ENCODE measurements around the gene AMOTL2. TPM values are rescaled to one million over a fixed set of nuclear protein-coding genes. Genes with fewer than 3 reads are reported as not detected.

AMOTL2 gene
- total RNA-seq, 1 experiment from 2014 or later, result 172 TPM

DNA sequence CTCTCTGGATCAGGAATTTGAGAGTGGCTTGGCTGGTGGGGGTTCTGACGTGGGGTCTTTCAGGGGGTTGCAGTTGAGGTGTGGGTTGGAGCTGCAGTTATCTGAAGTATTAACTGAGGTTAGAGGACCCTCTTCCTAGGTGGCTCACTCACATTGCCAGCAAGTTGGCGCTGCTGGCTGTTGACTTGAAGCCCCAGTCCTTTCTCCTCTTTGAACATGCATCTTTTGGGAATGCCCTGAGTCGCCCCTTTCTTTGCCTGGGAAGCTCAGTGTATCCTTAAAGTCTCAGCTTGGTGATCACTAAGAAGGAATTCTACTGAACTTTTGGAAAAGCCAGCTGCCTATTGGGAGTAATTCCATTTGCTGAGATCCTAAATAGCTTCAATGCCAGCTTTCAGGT is 13.0 kb upstream of the AMOTL2 start:
- Histone ChIP-seq H3K27me3 (no peaks in the 10 kb centered on the region), H3K4me3 (no peak overlapping the region), H3K9me3 (peaks cover 14% of the 10 kb centered on the region), H3K36me3 (no peaks in the 10 kb centered on the region)
- DNase-seq, result no peak

DNA sequence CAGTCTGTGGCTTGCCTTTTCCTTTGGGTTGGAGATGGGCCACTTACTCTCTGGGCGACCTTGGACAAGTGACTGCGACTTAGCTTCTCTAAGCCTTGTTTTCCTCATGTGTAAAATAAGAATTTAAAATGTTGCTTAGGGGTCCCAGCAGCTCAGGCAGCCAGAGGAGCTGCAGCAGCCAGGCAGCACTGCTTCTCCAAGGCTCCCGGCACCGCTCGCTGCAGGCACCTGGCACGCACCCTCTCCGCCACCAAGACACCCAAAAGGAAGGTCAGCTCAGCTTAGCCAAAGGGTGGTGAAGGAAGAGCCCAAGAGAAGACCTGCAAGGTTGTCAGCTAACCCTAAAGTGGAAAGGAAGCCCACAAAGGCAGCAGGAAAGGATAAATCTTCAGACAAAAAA is 10.7 kb upstream of the AMOTL2 start:
- DNase-seq, result no peak
- Histone ChIP-seq H3K4me3 (no peak overlapping the region), H3K36me3 (no peaks in the 10 kb centered on the region), H3K27me3 (no peaks in the 10 kb centered on the region), H3K9me3 (peaks cover 6% of the 10 kb centered on the region)

- Histone ChIP-seq H3K9me3 (no peaks in the 10 kb centered on the region), H3K36me3 (no peaks in the 10 kb centered on the region), H3K4me3 (no peak overlapping the region), H3K27me3 (no peaks in the 10 kb centered on the region)
- DNase-seq, result no peak
These were observed 7.7 kb upstream of the AMOTL2 start for GRCh38 chr3:134381831-134382442.

DNA sequence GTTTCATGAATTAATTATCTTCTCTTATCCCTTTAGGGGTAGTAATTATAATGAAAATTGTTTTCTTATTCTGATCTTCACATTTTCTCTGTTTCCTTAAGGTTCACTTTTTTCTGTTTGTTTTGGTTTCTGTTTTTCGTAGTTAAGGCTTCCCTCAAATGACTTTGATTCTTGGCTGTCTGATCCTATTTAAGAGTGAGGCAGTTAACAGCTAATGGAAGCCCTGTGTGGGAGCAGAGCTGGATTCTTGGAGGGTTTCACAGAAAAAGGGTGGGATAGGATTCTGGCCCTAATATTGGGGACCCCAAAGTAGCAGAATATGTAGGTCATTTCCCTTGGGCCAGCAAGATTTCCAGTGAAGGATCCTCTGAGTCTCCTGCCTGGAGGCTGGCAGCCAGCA is 6.8 kb upstream of the AMOTL2 start:
- Histone ChIP-seq H3K4me3 (no peak overlapping the region), H3K9me3 (no peaks in the 10 kb centered on the region), H3K36me3 (no peaks in the 10 kb centered on the region), H3K27me3 (no peaks in the 10 kb centered on the region)
- DNase-seq, result no peak

DNA sequence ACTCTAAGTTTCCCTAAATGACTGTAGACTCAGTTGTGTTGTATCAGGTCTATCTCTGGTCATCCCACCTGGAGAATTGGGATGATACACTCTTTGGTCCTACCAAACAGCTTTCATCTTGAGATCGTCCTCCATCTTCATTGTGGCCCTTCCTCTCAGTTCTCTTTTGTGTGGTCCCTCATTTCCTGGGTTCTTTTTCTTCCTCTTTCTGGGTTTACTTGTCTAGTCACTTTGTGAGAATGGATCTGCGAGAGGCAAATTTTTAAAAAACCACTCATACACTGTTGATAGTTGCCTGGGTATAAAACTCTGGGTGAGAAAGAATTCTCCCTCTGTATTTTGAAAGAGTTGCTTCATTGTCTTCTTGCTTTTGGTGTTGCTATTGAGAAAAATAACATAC is 6.0 kb upstream of the AMOTL2 start:
- no peaks in the 10 kb centered on the region for H3K27me3 ChIP-seq
- DNase-seq, result no peak
- no peak overlapping the region for H3K4me3 ChIP-seq
- H3K36me3 ChIP-seq, result no peaks in the 10 kb centered on the region
- H3K9me3 ChIP-seq, result no peaks in the 10 kb centered on the region

GRCh38 chr3:134378818-134379217 is 4.6 kb upstream of the AMOTL2 start:
- H3K4me3 ChIP-seq, result no peak overlapping the region
- DNase-seq, result no peak
- H3K9me3 ChIP-seq, result no peaks in the 10 kb centered on the region
- no peaks in the 10 kb centered on the region for H3K27me3 ChIP-seq
- peaks cover 4% of the 10 kb centered on the region for H3K36me3 ChIP-seq

GRCh38 chr3:134378384-134378783 is 4.1 kb upstream of the AMOTL2 start:
- H3K9me3 ChIP-seq, result no peaks in the 10 kb centered on the region
- H3K27me3 ChIP-seq, result no peaks in the 10 kb centered on the region
- peak; percentile 55 for DNase-seq
- no peak overlapping the region for H3K4me3 ChIP-seq
- H3K36me3 ChIP-seq, result peaks cover 8% of the 10 kb centered on the region

DNA sequence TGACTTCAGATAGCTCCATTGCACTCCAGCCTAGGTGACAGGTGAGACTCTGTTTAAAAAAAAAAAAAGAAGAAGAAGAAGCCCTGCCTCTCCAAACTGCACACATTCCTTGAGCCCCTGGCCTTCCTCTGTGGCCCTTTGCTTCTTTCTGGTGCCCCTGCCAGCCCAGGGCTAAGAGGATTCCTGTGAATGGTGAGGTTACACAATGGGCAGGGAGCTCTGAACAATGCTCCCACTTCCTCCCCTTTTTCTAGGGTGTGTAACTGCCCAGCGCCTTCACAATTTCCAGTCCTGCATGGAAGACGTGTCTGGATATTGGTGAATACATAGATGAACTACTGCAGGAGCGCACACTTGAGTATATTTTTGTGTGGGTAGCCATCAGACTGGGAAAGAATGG is 3.6 kb upstream of the AMOTL2 start:
- DNase-seq, result no peak

DNA sequence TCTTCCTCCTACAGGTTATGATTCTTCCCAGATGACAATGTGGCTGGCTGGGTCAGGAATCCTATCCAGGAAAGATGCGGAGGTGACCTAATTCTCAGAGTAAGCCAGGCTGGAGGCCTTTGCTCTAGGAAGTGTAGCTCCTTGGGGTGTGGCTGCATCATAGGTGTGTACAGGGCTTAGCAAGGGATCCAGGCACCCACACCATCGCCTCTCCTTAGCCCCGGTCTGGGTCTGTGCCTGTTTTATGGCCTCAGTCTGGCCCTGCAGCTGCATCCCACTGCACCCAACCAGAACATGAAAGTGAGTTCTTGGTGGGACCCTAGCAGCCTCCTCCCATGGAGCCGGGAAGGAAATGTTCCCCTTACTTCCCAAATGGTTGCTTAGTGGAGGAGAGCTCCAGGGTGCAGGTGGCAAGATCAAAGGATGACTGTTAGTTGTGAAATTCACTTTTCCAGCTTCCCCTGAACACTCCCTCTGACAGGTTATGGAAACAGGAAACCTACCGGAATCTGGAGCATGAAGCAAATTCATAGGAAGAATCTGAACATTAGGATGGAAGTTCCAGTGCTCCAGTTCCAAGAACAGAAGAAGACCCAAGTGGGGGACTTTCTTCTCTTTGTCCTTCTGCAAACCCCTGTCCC is 2.7 kb upstream of the AMOTL2 start:
- H3K9me3 ChIP-seq, result no peaks in the 10 kb centered on the region
- H3K4me3 ChIP-seq, result no peak overlapping the region
- DNase-seq, result no peak
- peaks cover 22% of the 10 kb centered on the region for H3K36me3 ChIP-seq
- no peaks in the 10 kb centered on the region for H3K27me3 ChIP-seq

More for the DNA sequence above, 3.6 kb upstream of the AMOTL2 start:
- Histone ChIP-seq H3K36me3 (peaks cover 13% of the 10 kb centered on the region), H3K9me3 (no peaks in the 10 kb centered on the region), H3K27me3 (no peaks in the 10 kb centered on the region), H3K4me3 (no peak overlapping the region)

GRCh38 chr3:134376385-134376765 is 2.1 kb upstream of the AMOTL2 start:
- H3K9me3 ChIP-seq, result no peaks in the 10 kb centered on the region
- no peak overlapping the region for H3K4me3 ChIP-seq
- no peak for DNase-seq
- H3K27me3 ChIP-seq, result no peaks in the 10 kb centered on the region
- H3K36me3 ChIP-seq, result peaks cover 27% of the 10 kb centered on the region

DNA sequence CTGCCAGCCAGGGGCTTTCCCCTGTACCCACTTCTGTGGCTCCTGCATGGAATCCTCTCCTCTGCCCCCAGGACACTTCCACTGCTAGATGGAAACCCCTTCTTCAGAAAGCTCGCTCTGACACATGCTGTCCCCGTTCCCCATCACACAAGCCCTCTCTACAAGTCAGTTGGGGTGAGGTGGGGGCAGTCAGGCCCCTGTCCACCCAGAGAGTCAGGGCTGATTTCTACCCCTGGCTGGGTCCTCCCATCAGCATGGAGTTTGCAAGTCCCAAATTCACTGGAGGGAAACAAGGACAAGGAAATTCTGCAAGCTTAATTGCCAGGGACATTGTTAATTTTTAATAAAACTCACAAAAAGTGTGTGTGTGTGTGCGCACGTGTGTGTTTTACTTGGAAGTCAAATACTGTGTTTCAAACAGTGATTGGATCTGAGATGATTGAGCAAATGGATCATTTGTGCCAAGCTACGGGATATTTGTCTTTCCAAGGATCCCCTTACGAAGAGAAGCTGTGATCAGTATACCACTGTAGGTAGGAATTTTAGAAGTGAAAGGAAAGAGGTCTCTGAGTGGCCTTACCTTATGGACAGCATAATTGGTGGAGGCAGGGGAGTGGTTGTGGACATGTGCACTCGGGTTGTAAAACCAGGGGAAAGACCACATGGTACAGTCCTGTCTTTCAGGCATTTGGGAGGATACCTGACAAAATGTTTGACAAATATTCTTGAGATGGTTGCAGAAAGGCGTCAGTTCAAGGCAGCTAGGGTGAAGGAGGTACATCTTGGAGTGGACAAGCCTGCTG is 1.5 kb upstream of the AMOTL2 start:
- Histone ChIP-seq H3K4me3 (no peak overlapping the region), H3K9me3 (no peaks in the 10 kb centered on the region)
- DNase-seq, result no peak

DNA sequence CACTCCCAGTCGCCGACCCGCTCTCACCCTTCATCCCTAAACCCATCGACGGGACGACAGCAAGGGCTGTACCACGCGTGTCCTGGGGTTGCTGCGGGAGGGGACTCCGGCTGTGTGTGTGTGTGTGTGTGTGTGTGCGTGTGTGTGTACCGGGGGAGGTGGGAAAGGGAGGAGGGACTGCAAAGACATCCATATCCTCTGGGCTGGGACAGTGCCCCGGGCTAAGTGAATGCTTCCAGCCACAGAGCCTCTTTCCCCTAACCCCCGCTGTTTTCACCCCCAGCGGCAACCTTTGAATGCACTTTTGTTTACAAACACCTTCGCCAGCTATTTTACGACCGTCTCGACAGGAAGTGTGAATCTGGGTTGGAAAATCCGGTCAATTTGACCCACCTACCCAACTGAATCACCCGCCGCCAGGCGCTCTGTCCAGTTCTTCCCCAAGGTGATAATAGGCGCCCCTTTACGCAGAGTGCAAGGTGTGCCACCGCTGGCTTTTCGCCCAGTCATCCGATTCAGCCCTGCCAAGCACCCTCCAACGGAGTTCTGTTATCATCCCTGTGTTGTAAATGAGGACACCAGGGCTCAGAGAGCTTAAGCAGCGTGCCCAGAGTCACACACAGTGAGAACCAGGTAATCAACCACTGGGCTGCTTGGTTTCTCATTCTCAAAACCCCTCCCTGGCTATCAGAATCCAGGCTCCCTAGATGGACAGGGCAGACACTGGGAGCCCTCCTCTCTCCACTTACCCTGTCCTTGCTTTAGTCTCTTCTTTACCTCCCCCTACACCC is 739 bp upstream of the AMOTL2 start:
- peak; percentile 82 for DNase-seq
- peak overlapping the region; percentile 100 for H3K4me3 ChIP-seq
- H3K36me3 ChIP-seq, result peaks cover 41% of the 10 kb centered on the region
- H3K9me3 ChIP-seq, result no peaks in the 10 kb centered on the region
- no peaks in the 10 kb centered on the region for H3K27me3 ChIP-seq

More for the DNA sequence above, 1.5 kb upstream of the AMOTL2 start:
- H3K36me3 ChIP-seq, result peaks cover 33% of the 10 kb centered on the region
- H3K27me3 ChIP-seq, result no peaks in the 10 kb centered on the region

GRCh38 chr3:134373271-134374104 is 759 bp downstream of the AMOTL2 start:
- Histone ChIP-seq H3K9me3 (no peaks in the 10 kb centered on the region), H3K27me3 (no peaks in the 10 kb centered on the region), H3K36me3 (peaks cover 56% of the 10 kb centered on the region), H3K4me3 (peak overlapping the region; percentile 100)
- peak; percentile 93 for DNase-seq

DNA sequence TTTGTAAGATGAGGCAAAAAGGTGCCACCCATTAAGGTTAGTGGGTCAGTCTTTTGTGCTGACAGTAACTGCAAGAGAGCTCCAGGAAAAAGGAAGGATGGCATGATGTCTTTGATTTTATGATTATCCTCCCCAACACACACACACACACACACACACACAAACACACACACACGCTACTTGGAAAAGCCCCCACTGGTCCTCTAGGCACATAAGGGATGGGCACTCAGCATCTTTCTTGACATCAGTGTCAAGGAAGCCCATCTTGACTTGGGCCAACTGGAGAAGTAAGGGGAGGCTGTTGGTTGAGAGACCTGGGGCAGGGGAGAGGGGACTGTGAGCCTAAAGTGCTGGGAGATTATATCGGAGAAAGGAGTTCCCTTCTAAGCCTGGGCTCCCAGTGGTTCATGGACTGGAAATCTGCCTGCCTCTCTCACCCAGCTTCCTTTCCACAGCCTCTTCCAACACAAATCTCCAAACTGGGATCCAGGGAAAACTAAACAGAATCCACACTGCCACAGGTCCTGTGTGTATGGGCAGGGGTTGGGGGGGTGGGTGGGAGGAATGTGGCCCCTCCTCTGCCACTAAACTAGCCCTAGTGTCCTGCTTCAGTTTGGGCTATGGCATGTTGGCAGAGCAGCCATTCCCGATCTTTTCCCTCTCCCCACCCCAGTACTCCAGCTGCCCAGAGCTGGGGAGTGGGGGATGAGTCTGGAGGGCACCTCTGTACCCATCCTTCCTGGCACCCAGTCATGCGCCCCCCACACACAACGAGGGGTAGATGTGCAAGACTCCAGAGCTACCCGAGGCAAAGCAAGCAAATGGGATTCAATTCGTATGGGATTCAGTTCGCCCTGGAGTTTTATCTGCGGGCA is 1.6 kb downstream of the AMOTL2 start:
- H3K36me3 ChIP-seq, result peaks cover 65% of the 10 kb centered on the region
- DNase-seq, result peak; percentile 39

DNA sequence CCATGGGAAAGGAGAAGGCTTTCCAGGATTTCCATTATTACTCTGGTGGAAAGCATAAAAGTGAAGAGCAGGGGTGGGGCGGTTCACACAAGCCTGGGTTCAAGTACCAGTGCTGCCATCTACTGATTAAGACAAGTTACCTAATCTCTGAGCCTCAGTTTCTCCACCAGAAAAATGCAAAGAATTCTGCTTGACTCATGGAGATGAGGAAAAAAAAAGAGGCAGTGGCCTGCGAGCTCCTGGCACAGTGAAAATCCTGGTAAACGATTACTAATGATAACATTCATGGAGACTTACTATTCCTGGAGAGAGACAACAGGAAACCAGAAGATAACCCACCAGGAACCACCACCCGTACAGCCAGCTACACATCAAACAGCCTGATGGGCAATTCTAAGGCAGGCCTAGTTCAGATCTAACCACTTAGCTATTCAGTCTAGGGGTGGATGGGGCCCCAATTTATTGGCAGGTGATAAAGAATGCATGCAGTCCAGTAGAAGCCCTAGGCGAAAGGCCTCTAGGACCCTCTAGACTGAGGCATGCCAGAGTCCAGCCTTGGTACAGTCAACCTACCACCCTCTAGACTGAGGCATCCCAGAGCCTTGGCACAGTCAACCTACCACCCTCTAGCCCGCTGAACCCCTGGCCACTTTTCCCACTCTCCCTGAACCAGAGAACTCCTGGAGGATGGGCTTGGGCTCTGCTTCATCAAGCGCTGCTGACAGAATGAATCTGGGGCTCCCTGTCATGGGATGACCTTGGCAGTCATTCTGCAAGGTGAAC is 2.5 kb downstream of the AMOTL2 start:
- Histone ChIP-seq H3K36me3 (peaks cover 74% of the 10 kb centered on the region), H3K27me3 (no peaks in the 10 kb centered on the region), H3K9me3 (no peaks in the 10 kb centered on the region), H3K4me3 (peak overlapping the region; percentile 100)
- no peak for DNase-seq

More for the DNA sequence above, 1.6 kb downstream of the AMOTL2 start:
- no peaks in the 10 kb centered on the region for H3K27me3 ChIP-seq
- H3K4me3 ChIP-seq, result peak overlapping the region; percentile 100
- no peaks in the 10 kb centered on the region for H3K9me3 ChIP-seq
